Mesendoderm (in vitro differentiated cells): Measurements from ENCODE around the gene SSB.
"Not testable (repeated sequence)": the region's sequence is repeated elsewhere in the genome, so short reads cannot be mapped to it uniquely, and the experiment has no call there.

ENCODE experiments used
- DNase-seq: peaks from one replicate; pipeline ENCODE4 v3.0.0; 2013
- H2AK5ac ChIP-seq: 2 replicates; pipeline ENCODE4 v1.6.1; 2013; ENCODE audit warnings: low read length, inconsistent platforms
- H2BK120ac ChIP-seq: 2 replicates; pipeline ENCODE4 v1.6.1; 2013; ENCODE audit warnings: low read depth, mild to moderate bottlenecking, low read length, moderate library complexity, mixed read lengths
- H2BK15ac ChIP-seq: replicated peaks from 2 replicates; pipeline ENCODE4 v1.6.1; 2013; ENCODE audit warnings: low read depth, mild to moderate bottlenecking, moderate library complexity
- H2BK5ac ChIP-seq: 2 replicates; pipeline ENCODE4 v1.6.1; 2013; ENCODE audit warnings: low read length, inconsistent platforms
- H3K18ac ChIP-seq: 2 replicates; pipeline ENCODE4 v1.6.1; 2013; ENCODE audit warnings: mild to moderate bottlenecking, low read length, mixed read lengths
- H3K23ac ChIP-seq: one replicate; pipeline ENCODE4 v1.6.1; 2013; ENCODE audit warnings: low read length
- H3K27ac ChIP-seq: 2 replicates; pipeline ENCODE4 v1.5.1; 2013; ENCODE audit warnings: low read depth, mild to moderate bottlenecking, inconsistent platforms, low read length, moderate library complexity
- H3K27me3 ChIP-seq: 2 replicates; pipeline ENCODE4 v1.6.1; 2013; ENCODE audit warnings: low read length, control low read depth, mild to moderate bottlenecking, inconsistent platforms; ENCODE audit not compliant: insufficient read depth, poor library complexity
- H3K36me3 ChIP-seq: 2 replicates; pipeline ENCODE4 v1.6.1; 2013; ENCODE audit warnings: low read length, inconsistent platforms; ENCODE audit not compliant: control insufficient read depth, insufficient read depth
- H3K4ac ChIP-seq: one replicate; pipeline ENCODE4 v1.6.1; 2013; ENCODE audit warnings: low read depth, mild to moderate bottlenecking, low read length, moderate library complexity
- H3K4me1 ChIP-seq: 2 replicates; pipeline ENCODE4 v1.6.1; 2013; ENCODE audit warnings: low read depth, low read length, inconsistent platforms; ENCODE audit not compliant: control insufficient read depth
- H3K4me2 ChIP-seq: 2 replicates; pipeline ENCODE4 v1.6.1; 2013; ENCODE audit warnings: low read length
- H3K4me3 ChIP-seq: 2 replicates; pipeline ENCODE4 v1.5.1; 2013; ENCODE audit warnings: mild to moderate bottlenecking, low read length
- H3K56ac ChIP-seq: one replicate; pipeline ENCODE4 v1.6.1; 2013; ENCODE audit warnings: low read length
- H3K79me1 ChIP-seq: 2 replicates; pipeline ENCODE4 v1.6.1; 2013; ENCODE audit warnings: low read length, inconsistent platforms
- H3K79me2 ChIP-seq: 2 replicates; pipeline ENCODE4 v1.6.1; 2013; ENCODE audit warnings: mild to moderate bottlenecking, low read length; ENCODE audit not compliant: control insufficient read depth, insufficient read depth
- H3K9ac ChIP-seq: 2 replicates; pipeline ENCODE4 v1.6.1; 2013; ENCODE audit warnings: low read length, inconsistent platforms
- H4K5ac ChIP-seq: one replicate; pipeline ENCODE4 v1.6.1; 2013; ENCODE audit warnings: low read length
- H4K8ac ChIP-seq: one replicate; pipeline ENCODE4 v1.6.1; 2013; ENCODE audit warnings: low read depth, mild to moderate bottlenecking, control low read depth, low read length, moderate library complexity
- WGBS: extraction: QIAGEN DNeasy Blood & Tissue Kit; methylation state at CpG from one replicate; pipeline ENCODE4 v1.1.7; 2013; ENCODE audit warnings: low lambda C conversion rate, missing lambda C conversion rate; ENCODE audit not compliant: insufficient coverage; ENCODE audit errors: extremely low coverage; 5-methylcytosine and 5-hydroxymethylcytosine counted together

SSB gene

DNA sequence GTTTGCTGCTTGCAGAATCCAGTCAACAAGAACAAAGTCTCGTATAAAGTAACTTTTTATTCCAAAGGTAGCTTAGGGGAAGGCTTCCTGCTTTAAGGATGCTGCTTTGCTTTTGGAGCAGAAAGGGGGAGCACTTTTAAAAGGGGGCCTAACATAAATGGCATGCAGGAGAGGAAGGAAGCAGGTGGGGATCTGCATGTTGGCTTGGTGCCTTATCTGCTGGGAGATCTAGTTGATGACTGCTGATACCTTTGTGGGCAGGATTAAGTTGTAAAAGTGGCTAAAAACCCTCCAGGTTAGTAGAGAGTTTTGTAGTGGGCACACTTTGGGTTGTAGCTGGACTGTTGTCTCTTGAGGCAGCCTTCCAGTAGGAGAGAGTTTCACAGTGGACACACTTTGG, 51.0 kb downstream of the SSB start:
- Histone ChIP-seq H3K4ac (no peak overlapping the region), H4K5ac (no peak overlapping the region)
- DNase-seq: peak; percentile 30

DNA sequence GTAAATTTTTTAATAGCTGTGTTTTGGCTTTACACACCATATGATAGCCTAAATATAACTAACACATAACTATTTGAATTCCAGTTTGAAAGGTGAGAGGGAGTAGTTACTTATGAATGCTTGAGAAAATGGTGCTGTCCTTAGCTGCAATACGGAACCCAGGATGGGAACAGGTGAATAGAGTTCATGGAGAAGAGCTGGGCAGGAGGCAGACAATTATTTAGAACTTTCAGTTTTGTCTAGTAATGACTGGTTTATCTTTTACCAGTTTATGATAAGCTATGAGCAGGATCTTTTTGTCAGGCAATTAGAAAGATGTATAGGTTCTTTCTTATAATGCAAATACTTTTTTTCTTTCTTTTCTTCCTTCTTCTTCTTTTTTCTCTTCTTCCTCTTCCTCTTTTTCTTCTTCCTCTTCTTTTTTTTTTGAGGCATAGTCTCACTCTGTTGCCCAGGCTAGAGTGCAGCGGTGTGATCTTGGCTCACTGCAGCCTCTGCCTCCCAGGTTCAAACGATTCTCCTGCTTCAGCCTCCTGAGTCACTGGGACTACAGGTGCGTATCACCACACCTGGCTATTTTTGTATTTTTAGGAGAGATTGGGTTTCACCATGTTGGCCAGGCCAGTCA, 54.5 kb downstream of the SSB start:
- H3K23ac ChIP-seq: no peak overlapping the region
- H3K79me2 ChIP-seq: no peaks in the 10 kb centered on the region
- no peak overlapping the region for H4K5ac ChIP-seq
- no peaks in the 10 kb centered on the region for H3K36me3 ChIP-seq
- H3K9ac ChIP-seq: no peak overlapping the region
- H3K27ac ChIP-seq: no peak overlapping the region
- no peak overlapping the region for H2AK5ac ChIP-seq
- no peak overlapping the region for H3K4me3 ChIP-seq
- H3K4ac ChIP-seq: no peak overlapping the region
- peaks cover 4% of the 10 kb centered on the region for H3K79me1 ChIP-seq
- H2BK5ac ChIP-seq: no peak overlapping the region
- H3K4me1 ChIP-seq: peaks cover 2% of the 10 kb centered on the region
- no CpG with 5 or more reads among the region's 4 CpGs for WGBS
- no peak overlapping the region for H2BK15ac ChIP-seq
- DNase-seq: no peak
- H3K56ac ChIP-seq: no peak overlapping the region
- H3K27me3 ChIP-seq: no peaks in the 10 kb centered on the region
- H3K18ac ChIP-seq: no peak overlapping the region
- no peak overlapping the region for H3K4me2 ChIP-seq
- H4K8ac ChIP-seq: no peak overlapping the region
- no peak overlapping the region for H2BK120ac ChIP-seq

More for the DNA sequence above, 51.0 kb downstream of the SSB start:
- peaks cover 4% of the 10 kb centered on the region for H3K79me1 ChIP-seq
- H2AK5ac ChIP-seq: no peak overlapping the region
- peaks cover 2% of the 10 kb centered on the region for H3K4me1 ChIP-seq
- H3K27ac ChIP-seq: no peak overlapping the region
- no peak overlapping the region for H3K56ac ChIP-seq
- H3K18ac ChIP-seq: no peak overlapping the region
- H3K9ac ChIP-seq: no peak overlapping the region
- H3K36me3 ChIP-seq: no peaks in the 10 kb centered on the region
- H3K4me3 ChIP-seq: no peak overlapping the region
- H3K27me3 ChIP-seq: no peaks in the 10 kb centered on the region
- H3K4me2 ChIP-seq: no peak overlapping the region
- no peak overlapping the region for H4K8ac ChIP-seq
- H3K23ac ChIP-seq: no peak overlapping the region
- no peak overlapping the region for H2BK15ac ChIP-seq
- H2BK120ac ChIP-seq: no peak overlapping the region
- no peak overlapping the region for H2BK5ac ChIP-seq
- no peaks in the 10 kb centered on the region for H3K79me2 ChIP-seq
- WGBS: no CpG with 5 or more reads among the region's 1 CpG

DNA sequence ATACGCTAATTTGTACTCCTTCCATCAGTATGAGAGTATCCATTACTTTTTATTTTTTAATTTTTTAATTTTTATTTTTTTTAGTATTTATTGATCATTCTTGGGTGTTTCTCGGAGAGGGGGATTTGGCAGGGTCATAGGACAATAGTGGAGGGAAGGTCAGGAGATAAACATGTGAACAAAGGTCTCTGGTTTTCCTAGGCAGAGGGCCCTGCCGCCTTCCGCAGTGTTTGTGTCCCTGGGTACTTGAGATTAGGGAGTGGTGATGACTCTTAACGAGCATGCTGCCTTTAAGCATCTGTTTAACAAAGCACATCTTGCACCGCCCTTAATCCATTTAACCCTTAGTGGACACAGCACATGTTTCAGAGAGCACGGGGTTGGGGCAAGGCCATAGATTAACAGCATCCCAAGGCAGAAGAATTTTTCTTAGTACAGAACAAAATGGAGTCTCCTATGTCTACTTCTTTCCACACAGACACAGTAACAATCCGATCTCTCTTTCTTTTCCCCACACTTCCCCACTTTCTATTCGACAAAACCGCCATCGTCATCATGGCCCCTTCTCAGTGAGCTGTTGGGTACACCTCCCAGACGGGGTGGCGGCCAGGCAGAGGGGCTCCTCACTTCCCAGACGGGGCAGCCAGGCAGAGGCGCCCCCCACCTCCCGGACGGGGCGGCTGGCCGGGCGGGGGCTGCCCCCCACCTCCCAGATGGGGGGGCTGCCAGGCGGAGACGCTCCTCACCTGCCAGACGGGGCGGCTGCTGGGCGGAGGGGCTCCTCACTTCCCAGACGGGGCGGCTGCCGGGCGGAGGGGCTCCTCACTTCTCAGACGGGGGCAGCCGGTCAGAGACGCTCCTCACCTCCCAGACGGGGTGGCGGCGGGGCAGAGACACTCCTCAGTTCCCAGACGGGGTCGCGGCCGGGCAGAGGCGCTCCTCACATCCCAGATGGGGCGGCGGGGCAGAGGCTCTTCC, 56.9 kb downstream of the SSB start:
- H3K56ac ChIP-seq, H4K8ac ChIP-seq, H3K36me3 ChIP-seq, H4K5ac ChIP-seq, DNase-seq, H3K27ac ChIP-seq, H3K4me1 ChIP-seq, H3K4ac ChIP-seq, H3K4me2 ChIP-seq, H2BK15ac ChIP-seq, H2BK120ac ChIP-seq, H3K4me3 ChIP-seq, H3K79me1 ChIP-seq, H3K9ac ChIP-seq, H2BK5ac ChIP-seq, H2AK5ac ChIP-seq, H3K18ac ChIP-seq, H3K27me3 ChIP-seq, H3K23ac ChIP-seq, H3K79me2 ChIP-seq: not testable (repeated sequence)
- WGBS: no CpG with 5 or more reads among the region's 42 CpGs

DNA sequence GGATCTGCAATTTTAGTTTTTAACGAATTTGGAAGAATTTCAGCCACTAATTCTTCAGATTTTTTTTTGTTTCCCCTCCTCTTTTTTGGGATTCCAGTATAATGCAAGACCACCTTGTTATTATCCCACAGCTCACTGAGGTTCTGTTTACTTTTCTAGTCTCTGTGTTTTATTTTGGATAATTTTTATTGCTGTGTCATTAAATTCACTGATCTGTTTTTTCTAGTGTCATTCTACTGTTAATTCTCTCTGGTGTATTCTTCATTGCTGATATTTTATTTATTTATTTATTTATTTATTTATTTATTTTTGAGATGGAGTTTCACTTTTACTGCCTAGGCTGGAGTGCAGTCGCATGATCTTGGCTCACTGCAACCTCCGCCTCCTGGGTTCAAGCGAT, 60.8 kb downstream of the SSB start:
- Histone ChIP-seq H4K5ac (no peak overlapping the region), H3K4me3 (no peak overlapping the region), H2BK120ac (no peak overlapping the region), H3K18ac (no peak overlapping the region), H3K79me2 (no peaks in the 10 kb centered on the region), H2AK5ac (no peak overlapping the region), H3K4me1 (no peaks in the 10 kb centered on the region), H3K23ac (no peak overlapping the region), H3K36me3 (no peaks in the 10 kb centered on the region), H3K4me2 (no peak overlapping the region), H3K9ac (no peak overlapping the region), H3K4ac (no peak overlapping the region), H3K79me1 (no peaks in the 10 kb centered on the region), H4K8ac (no peak overlapping the region), H3K27ac (no peak overlapping the region), H3K27me3 (no peaks in the 10 kb centered on the region), H2BK5ac (no peak overlapping the region), H3K56ac (no peak overlapping the region), H2BK15ac (no peak overlapping the region)
- no CpG with 5 or more reads among the region's 4 CpGs for WGBS
- no peak for DNase-seq

DNA sequence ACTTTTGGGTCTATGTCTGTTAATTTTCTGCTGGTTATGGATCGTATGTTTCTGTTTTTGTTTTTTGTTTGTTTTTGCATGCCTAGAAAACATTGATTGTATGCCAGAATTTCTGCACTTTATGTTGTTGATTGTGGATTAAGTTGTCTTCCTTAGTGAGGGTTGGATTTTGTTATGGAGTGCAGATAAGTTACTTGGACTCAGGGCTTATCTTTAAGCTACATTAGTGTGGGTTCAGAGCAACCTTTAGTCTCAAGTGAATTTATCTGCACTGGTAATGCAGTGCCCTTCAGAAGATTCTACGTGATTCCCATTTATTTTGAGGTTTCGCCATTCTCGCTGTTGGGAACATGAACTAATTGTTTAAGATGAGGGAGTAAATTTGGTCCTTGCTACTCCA, 61.5 kb downstream of the SSB start:
- Histone ChIP-seq H3K27me3 (no peaks in the 10 kb centered on the region), H2AK5ac (no peak overlapping the region), H3K79me2 (no peaks in the 10 kb centered on the region), H3K27ac (no peak overlapping the region), H2BK120ac (no peak overlapping the region), H3K4me1 (no peaks in the 10 kb centered on the region), H4K5ac (no peak overlapping the region), H4K8ac (no peak overlapping the region), H3K9ac (no peak overlapping the region), H3K23ac (no peak overlapping the region), H3K56ac (no peak overlapping the region), H3K4ac (no peak overlapping the region), H3K36me3 (no peaks in the 10 kb centered on the region), H3K4me2 (no peak overlapping the region), H2BK5ac (no peak overlapping the region), H3K18ac (no peak overlapping the region), H3K4me3 (no peak overlapping the region), H2BK15ac (no peak overlapping the region), H3K79me1 (no peaks in the 10 kb centered on the region)
- no CpG with 5 or more reads among the region's 4 CpGs for WGBS
- no peak for DNase-seq
